ENCODE data around the gene TSPAN18. TPM values are rescaled to one million over a fixed set of nuclear protein-coding genes. Genes with fewer than 3 reads are reported as not detected.

TSPAN18 gene
- total RNA-seq, 1 donor, result 5.8 TPM

DNA sequence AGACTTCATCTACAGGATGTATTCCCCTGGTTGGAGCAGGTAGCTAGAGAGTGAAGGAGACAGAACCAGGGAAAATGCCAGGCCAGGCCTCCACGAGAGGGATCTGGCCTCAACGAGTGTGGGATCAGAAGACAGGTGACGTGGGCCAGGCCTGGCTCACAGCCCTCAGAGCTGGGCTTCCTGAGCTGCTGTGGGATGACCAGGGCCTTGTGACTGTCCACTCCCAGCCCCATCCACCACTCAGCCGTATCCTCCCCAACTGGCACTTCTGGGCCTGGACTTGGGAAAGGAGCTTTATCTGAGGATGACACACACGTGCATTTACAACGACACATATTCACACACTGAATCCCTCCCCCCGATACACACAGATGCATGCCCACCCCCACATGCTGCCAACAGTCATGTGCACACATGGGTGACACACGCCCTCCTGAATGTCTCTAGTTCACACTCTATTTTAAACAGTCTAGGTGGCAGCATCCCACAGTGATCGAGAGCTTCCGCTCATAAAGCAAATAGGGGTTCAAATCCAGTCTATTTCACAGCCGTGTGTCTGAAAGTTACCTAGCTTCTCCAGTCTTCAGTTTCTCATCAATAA is 130.8 kb downstream of the TSPAN18 start:
- DNase-seq (ENCODE audit: insufficient read length, low spot score, missing footprints), result peak; percentile 77
- no peak overlapping the region for H3K4me2 ChIP-seq (ENCODE audit: insufficient read depth, low read length)
- no peaks in the 10 kb centered on the region for H3K79me2 ChIP-seq (ENCODE audit: insufficient read depth, low read length)
- peaks cover 22% of the 10 kb centered on the region for H3K4me1 ChIP-seq (ENCODE audit: insufficient read depth, low read length)
- H3K27ac ChIP-seq (ENCODE audit: low read depth, low read length), result no peak overlapping the region
- no peak overlapping the region for H3K4me3 ChIP-seq (ENCODE audit: insufficient read depth, low read length)
- no peaks in the 10 kb centered on the region for H3K9me3 ChIP-seq (ENCODE audit: low read depth, low read length)
- no peaks in the 10 kb centered on the region for H3K27me3 ChIP-seq (ENCODE audit: insufficient read depth, low read length)
- TF ChIP-seq, protein P1, sequence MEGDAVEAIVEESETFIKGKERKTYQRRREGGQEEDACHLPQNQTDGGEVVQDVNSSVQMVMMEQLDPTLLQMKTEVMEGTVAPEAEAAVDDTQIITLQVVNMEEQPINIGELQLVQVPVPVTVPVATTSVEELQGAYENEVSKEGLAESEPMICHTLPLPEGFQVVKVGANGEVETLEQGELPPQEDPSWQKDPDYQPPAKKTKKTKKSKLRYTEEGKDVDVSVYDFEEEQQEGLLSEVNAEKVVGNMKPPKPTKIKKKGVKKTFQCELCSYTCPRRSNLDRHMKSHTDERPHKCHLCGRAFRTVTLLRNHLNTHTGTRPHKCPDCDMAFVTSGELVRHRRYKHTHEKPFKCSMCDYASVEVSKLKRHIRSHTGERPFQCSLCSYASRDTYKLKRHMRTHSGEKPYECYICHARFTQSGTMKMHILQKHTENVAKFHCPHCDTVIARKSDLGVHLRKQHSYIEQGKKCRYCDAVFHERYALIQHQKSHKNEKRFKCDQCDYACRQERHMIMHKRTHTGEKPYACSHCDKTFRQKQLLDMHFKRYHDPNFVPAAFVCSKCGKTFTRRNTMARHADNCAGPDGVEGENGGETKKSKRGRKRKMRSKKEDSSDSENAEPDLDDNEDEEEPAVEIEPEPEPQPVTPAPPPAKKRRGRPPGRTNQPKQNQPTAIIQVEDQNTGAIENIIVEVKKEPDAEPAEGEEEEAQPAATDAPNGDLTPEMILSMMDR (IDR thresholded peaks at IDR 0.05; ENCODE audit: extremely low read depth, low read depth, low read length), result no peak
- no peaks in the 10 kb centered on the region for H4K20me1 ChIP-seq (ENCODE audit: insufficient read depth, low read length)
- H2AFZ ChIP-seq (ENCODE audit: low read length), result no peak overlapping the region
- H3K36me3 ChIP-seq (ENCODE audit: insufficient read depth, low read length), result no peaks in the 10 kb centered on the region

DNA sequence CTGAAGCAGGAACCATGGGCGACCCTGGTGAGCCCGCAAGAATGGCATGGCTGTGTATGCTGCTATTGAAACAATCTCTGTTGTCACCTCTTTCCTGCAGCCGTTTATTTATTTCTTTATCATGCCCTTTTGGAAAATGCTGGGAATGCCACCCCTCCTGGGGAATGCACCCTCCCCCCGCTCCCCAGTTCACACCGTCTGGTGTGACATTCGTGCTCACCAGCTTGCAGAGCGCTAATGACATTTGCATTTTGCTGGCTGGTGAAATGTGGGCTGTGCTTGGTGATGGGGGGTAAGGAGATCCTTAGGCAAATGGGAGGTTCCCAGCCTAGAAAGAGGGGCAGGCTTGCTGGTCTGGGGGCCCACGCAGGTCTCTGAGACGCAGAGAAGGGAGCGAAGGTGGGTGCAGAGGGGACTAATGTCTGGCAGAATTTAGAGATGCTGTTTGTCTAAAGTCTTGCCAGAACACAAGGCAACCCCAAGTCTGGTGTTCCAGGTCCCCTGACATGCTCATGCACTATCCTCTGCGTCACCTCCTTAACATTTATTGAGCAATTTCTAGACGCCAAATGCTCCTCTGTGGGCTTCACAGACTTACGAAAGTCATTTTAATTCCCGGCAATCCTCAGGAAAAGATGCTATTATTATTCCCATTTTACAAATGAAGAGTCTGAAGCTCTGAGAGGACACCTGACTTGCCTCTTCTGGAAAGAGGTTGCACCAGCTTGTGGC is 132.2 kb downstream of the TSPAN18 start:
- H2AFZ ChIP-seq (ENCODE audit: low read length), result no peak overlapping the region
- peak; percentile 60 for DNase-seq (ENCODE audit: insufficient read length, low spot score, missing footprints)
- no peaks in the 10 kb centered on the region for H3K27me3 ChIP-seq (ENCODE audit: insufficient read depth, low read length)

DNA sequence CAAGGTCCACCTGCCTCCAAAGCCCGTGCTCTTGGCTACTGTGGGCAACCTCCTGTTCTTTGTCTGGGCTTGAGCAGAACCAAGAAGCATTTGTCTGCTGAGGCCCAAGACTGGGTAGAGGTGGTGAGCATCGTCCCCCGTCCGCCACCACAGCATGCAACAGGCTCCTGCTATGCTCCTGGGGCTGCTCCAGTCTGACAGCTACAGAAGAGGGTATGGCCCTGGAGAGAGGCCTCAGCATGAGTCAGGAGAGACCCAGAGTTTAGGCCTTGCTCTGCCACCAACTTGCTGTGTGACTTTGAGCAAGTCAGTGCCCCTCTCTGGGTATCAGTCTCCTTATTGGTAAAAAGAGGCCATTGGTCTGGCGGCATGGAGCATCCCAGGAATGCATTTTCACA is 132.8 kb downstream of the TSPAN18 start:
- H3K27ac ChIP-seq (ENCODE audit: low read depth, low read length), result no peak overlapping the region
- no peak overlapping the region for H3K4me3 ChIP-seq (ENCODE audit: insufficient read depth, low read length)
- no peak overlapping the region for H2AFZ ChIP-seq (ENCODE audit: low read length)
- H3K4me1 ChIP-seq (ENCODE audit: insufficient read depth, low read length), result peaks cover 30% of the 10 kb centered on the region
- peak; percentile 79 for DNase-seq (ENCODE audit: insufficient read length, low spot score, missing footprints)
- no peaks in the 10 kb centered on the region for H3K9me3 ChIP-seq (ENCODE audit: low read depth, low read length)
- H3K36me3 ChIP-seq (ENCODE audit: insufficient read depth, low read length), result no peaks in the 10 kb centered on the region
- no peaks in the 10 kb centered on the region for H3K27me3 ChIP-seq (ENCODE audit: insufficient read depth, low read length)
- H3K4me2 ChIP-seq (ENCODE audit: insufficient read depth, low read length), result no peak overlapping the region
- H3K79me2 ChIP-seq (ENCODE audit: insufficient read depth, low read length), result no peaks in the 10 kb centered on the region
- H4K20me1 ChIP-seq (ENCODE audit: insufficient read depth, low read length), result no peaks in the 10 kb centered on the region
- TF ChIP-seq, protein P1 (IDR thresholded peaks at IDR 0.05; ENCODE audit: extremely low read depth, low read depth, low read length), result no peak

More for the DNA sequence above, 132.2 kb downstream of the TSPAN18 start:
- Histone ChIP-seq H3K9me3 (ENCODE audit: low read depth, low read length) (no peaks in the 10 kb centered on the region), H3K4me1 (ENCODE audit: insufficient read depth, low read length) (peaks cover 33% of the 10 kb centered on the region), H3K4me3 (ENCODE audit: insufficient read depth, low read length) (no peak overlapping the region), H3K36me3 (ENCODE audit: insufficient read depth, low read length) (no peaks in the 10 kb centered on the region), H3K27ac (ENCODE audit: low read depth, low read length) (no peak overlapping the region), H3K79me2 (ENCODE audit: insufficient read depth, low read length) (no peaks in the 10 kb centered on the region), H3K4me2 (ENCODE audit: insufficient read depth, low read length) (no peak overlapping the region), H4K20me1 (ENCODE audit: insufficient read depth, low read length) (no peaks in the 10 kb centered on the region)
- TF ChIP-seq, protein P1 (IDR thresholded peaks at IDR 0.05; ENCODE audit: extremely low read depth, low read depth, low read length), result no peak

DNA sequence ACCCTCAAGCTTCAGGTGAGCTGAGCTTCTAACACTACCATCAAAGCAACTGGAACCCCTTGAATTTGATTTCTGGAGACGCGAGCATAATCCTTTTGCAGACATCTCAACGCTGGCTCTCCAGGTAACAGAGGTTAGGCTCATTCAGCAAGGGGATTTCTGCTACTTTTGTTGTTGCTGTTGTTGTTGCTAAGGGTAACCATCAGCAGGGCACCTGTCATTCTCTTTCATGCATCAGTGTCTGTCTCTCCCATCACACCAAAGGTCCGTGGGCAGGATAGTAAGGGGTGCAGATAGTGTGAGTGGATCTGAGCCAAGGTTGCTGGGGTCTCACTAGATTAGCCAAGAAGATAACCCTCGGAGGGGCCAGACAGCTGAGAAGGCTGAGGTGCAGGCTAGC is 133.6 kb downstream of the TSPAN18 start:
- no peaks in the 10 kb centered on the region for H3K9me3 ChIP-seq (ENCODE audit: low read depth, low read length)
- H3K4me3 ChIP-seq (ENCODE audit: insufficient read depth, low read length), result no peak overlapping the region
- no peak for DNase-seq (ENCODE audit: insufficient read length, low spot score, missing footprints)
- no peak overlapping the region for H3K4me2 ChIP-seq (ENCODE audit: insufficient read depth, low read length)
- no peaks in the 10 kb centered on the region for H3K79me2 ChIP-seq (ENCODE audit: insufficient read depth, low read length)
- peaks cover 24% of the 10 kb centered on the region for H3K4me1 ChIP-seq (ENCODE audit: insufficient read depth, low read length)
- no peaks in the 10 kb centered on the region for H3K36me3 ChIP-seq (ENCODE audit: insufficient read depth, low read length)
- no peaks in the 10 kb centered on the region for H3K27me3 ChIP-seq (ENCODE audit: insufficient read depth, low read length)
- TF ChIP-seq, protein P1 (IDR thresholded peaks at IDR 0.05; ENCODE audit: extremely low read depth, low read depth, low read length), result no peak
- H3K27ac ChIP-seq (ENCODE audit: low read depth, low read length), result no peak overlapping the region
- no peaks in the 10 kb centered on the region for H4K20me1 ChIP-seq (ENCODE audit: insufficient read depth, low read length)
- no peak overlapping the region for H2AFZ ChIP-seq (ENCODE audit: low read length)
